Epithelial cell of proximal tubule (primary cell): Measurements from ENCODE around the gene SLC7A14. TPM values are rescaled to one million over a fixed set of nuclear protein-coding genes. Genes with fewer than 3 reads are reported as not detected.

Source experiments
- DNase-seq: peaks from one replicate; pipeline ENCODE4 v3.0.0-alpha.2; 2011; ENCODE audit warnings: low read depth
- H3K4me3 ChIP-seq: 2 replicates; pipeline ENCODE4 v1.5.1; 2011; ENCODE audit warnings: low read depth, mild to moderate bottlenecking, low read length
- CTCF ChIP-seq: conservative IDR thresholded peaks from 2 replicates; pipeline ENCODE4 v1.5.1; 2012; ENCODE audit warnings: low read depth, mild to moderate bottlenecking, low read length
- total RNA-seq: library from RNA; depleted of rRNA; stranded (reverse); fragments of >200 nt; gene quantifications from 2 replicates; pipeline ENCODE4 v1.2.3, GENCODE V29; 2015

The SLC7A14 gene
- total RNA-seq, 1 donor from 2014 or later: 0.12 TPM

- DNase-seq: no peak
- no peak overlapping the region for H3K4me3 ChIP-seq
- no peak for TF ChIP-seq CTCF
These were observed 108.5 kb downstream of the SLC7A14 start for GRCh38 chr3:170477395-170477794.

- H3K4me3 ChIP-seq: no peak overlapping the region
- TF ChIP-seq CTCF: no peak
- no peak for DNase-seq
These were observed 109.6 kb downstream of the SLC7A14 start for GRCh38 chr3:170476291-170476690.

GRCh38 chr3:170475092-170475685 lies 110.7 kb downstream of the SLC7A14 start:
- no peak for DNase-seq
- TF ChIP-seq CTCF: no peak
- H3K4me3 ChIP-seq: no peak overlapping the region

GRCh38 chr3:170473358-170473757 lies 112.5 kb downstream of the SLC7A14 start:
- no peak for DNase-seq
- no peak for TF ChIP-seq CTCF
- H3K4me3 ChIP-seq: no peak overlapping the region

GRCh38 chr3:170471149-170471548 lies 114.7 kb downstream of the SLC7A14 start:
- no peak for TF ChIP-seq CTCF
- DNase-seq: no peak
- no peak overlapping the region for H3K4me3 ChIP-seq

- H3K4me3 ChIP-seq: no peak overlapping the region
- no peak for DNase-seq
- TF ChIP-seq CTCF: no peak
These were observed 115.5 kb downstream of the SLC7A14 start for GRCh38 chr3:170470063-170471016.
